ENCODE data around the gene STARD13.
"Not testable (repeated sequence)": the region's sequence is repeated elsewhere in the genome, so short reads cannot be mapped to it uniquely, and the experiment has no call there.

The STARD13 gene

GRCh38 chr13:33178209-33178840 is 107.2 kb downstream of the STARD13 start:
- DNase-seq (ENCODE audit: low read depth in 2 of 2), result no peak

GRCh38 chr13:33177340-33178208 is 108.0 kb downstream of the STARD13 start:
- DNase-seq (ENCODE audit: low read depth in 2 of 2), result not testable (repeated sequence)

- no peak for DNase-seq (ENCODE audit: low read depth in 2 of 2)
Measured at GRCh38 chr13:33176526-33176925, 109.0 kb downstream of the STARD13 start.

- no peak for DNase-seq (ENCODE audit: low read depth in 2 of 2)
Measured at GRCh38 chr13:33175991-33176390, 109.6 kb downstream of the STARD13 start.

GRCh38 chr13:33174931-33175330 is 110.6 kb downstream of the STARD13 start:
- DNase-seq (ENCODE audit: low read depth in 2 of 2), result no peak

- DNase-seq (ENCODE audit: low read depth in 2 of 2), result no peak
Measured at GRCh38 chr13:33174491-33174890, 111.1 kb downstream of the STARD13 start.

- DNase-seq (ENCODE audit: low read depth in 2 of 2), result no peak
Measured at GRCh38 chr13:33172911-33173310, 112.6 kb downstream of the STARD13 start.

- no peak for DNase-seq (ENCODE audit: low read depth in 2 of 2)
Measured at GRCh38 chr13:33172400-33172799, 113.2 kb downstream of the STARD13 start.

- no peak for DNase-seq (ENCODE audit: low read depth in 2 of 2)
Measured at GRCh38 chr13:33169273-33169980, 116.1 kb downstream of the STARD13 start.

GRCh38 chr13:33168321-33168960 is 117.1 kb downstream of the STARD13 start:
- DNase-seq (ENCODE audit: low read depth in 2 of 2), result no peak

- DNase-seq (ENCODE audit: low read depth in 2 of 2), result no peak
Measured at GRCh38 chr13:33167491-33167890, 118.1 kb downstream of the STARD13 start.

GRCh38 chr13:33165787-33166186 is 119.8 kb downstream of the STARD13 start:
- DNase-seq (ENCODE audit: low read depth in 2 of 2), result no peak

- no peak for DNase-seq (ENCODE audit: low read depth in 2 of 2)
Measured at GRCh38 chr13:33164331-33164730, 121.2 kb downstream of the STARD13 start.

- DNase-seq (ENCODE audit: low read depth in 2 of 2), result not testable (repeated sequence)
Measured at GRCh38 chr13:33162725-33163124, 122.8 kb downstream of the STARD13 start.

- no peak for DNase-seq (ENCODE audit: low read depth in 2 of 2)
Measured at GRCh38 chr13:33158816-33159215, 126.7 kb downstream of the STARD13 start.

GRCh38 chr13:33158271-33158670 is 127.3 kb downstream of the STARD13 start:
- no peak for DNase-seq (ENCODE audit: low read depth in 2 of 2)

- DNase-seq (ENCODE audit: low read depth in 2 of 2), result no peak
Measured at GRCh38 chr13:33154911-33155310, 130.6 kb downstream of the STARD13 start.

GRCh38 chr13:33153421-33154404 is 131.8 kb downstream of the STARD13 start:
- no peak for DNase-seq (ENCODE audit: low read depth in 2 of 2)

- DNase-seq (ENCODE audit: low read depth in 2 of 2), result no peak
Measured at GRCh38 chr13:33152389-33152788, 133.2 kb downstream of the STARD13 start.

GRCh38 chr13:33150662-33151061 is 134.9 kb downstream of the STARD13 start:
- no peak for DNase-seq (ENCODE audit: low read depth in 2 of 2)

- no peak for DNase-seq (ENCODE audit: low read depth in 2 of 2)
Measured at GRCh38 chr13:33150126-33150525, 135.4 kb downstream of the STARD13 start.
